Large intestine (tissue), 3 donors: Measurements from ENCODE around the gene IGFBP6. TPM values are rescaled to one million over a fixed set of nuclear protein-coding genes. Genes with fewer than 3 reads are reported as not detected.
A peak's percentile ranks its signal among the peaks of the same experiment; 100 is the strongest.

Experiments
- DNase-seq, 2 donors: peaks; one replicate each; pipeline versions ENCODE4 v3.0.0 to v3.0.0-alpha.2; 2013
- H3K27ac ChIP-seq: one replicate; pipeline ENCODE4 v1.5.1; 2013; ENCODE audit warnings: low read length
- H3K27me3 ChIP-seq: 2 replicates; pipeline ENCODE4 v1.6.1; 2013; ENCODE audit warnings: low read length; ENCODE audit not compliant: control insufficient read depth, insufficient read depth
- H3K36me3 ChIP-seq: 2 replicates; pipeline ENCODE4 v1.6.1; 2013; ENCODE audit warnings: low read length; ENCODE audit not compliant: control insufficient read depth, insufficient read depth
- H3K4me1 ChIP-seq: one replicate; pipeline ENCODE4 v1.6.1; 2013; ENCODE audit warnings: low read length; ENCODE audit not compliant: control insufficient read depth, insufficient read depth
- H3K4me3 ChIP-seq: one replicate; pipeline ENCODE4 v1.5.1; 2013; ENCODE audit warnings: low read length
- H3K9me3 ChIP-seq: one replicate; pipeline ENCODE4 v1.6.1; 2013; ENCODE audit warnings: mild to moderate bottlenecking, low read depth, low read length, moderate library complexity; ENCODE audit not compliant: control insufficient read depth
- WGBS: methylation state at CpG from one replicate; pipeline ENCODE4 v1.1.5; 2013; ENCODE audit warnings: low lambda C conversion rate; ENCODE audit not compliant: insufficient coverage; 5-methylcytosine and 5-hydroxymethylcytosine counted together
- polyA plus RNA-seq: library from polyadenylated mRNA; unstranded; fragments of 120-200 nt; gene quantifications from one replicate; pipeline ENCODE4 v1.2.1, GENCODE V29; 2013

The IGFBP6 gene
- polyA plus RNA-seq, 1 donor = 19.7 TPM

DNA sequence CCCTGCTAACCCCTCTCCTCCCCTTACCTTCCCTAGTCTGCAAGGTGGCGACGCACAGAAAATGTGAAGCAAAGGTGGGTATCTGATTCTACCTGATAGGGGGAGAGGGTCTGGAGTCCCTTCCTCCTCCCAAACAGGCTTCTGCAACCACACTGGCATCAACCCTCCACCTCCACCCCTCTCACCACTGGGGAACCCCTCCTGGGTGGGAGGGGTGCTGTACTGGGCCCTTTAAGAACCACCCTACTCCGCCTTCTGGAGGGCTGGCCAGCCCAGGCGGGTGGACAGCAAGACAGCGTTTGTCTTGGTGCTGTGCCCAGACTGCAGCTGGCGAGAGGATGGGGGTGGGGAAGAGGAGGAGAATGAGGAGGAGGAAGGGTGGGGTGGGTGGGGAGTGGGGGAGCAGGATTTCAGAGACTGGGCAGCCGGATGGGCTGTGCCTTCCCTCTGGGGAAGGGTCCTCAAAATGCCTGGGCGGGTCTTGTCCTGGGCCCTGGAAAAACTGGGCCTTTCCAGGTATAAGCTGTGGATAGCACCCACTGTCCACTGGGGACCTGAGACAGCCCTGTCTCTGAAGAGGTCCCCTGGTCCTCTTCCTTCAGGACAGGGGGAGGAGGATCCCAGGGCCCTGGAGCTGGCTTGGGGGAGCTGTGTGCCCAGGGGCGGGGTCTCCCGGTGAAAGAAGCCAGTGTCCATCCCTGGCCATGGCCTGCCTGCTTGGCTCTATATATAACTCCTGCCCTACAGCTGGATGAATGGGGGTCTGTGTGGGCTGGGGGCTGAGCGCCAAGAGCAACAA lies 44.8 kb upstream of the IGFBP6 start:
- WGBS = no CpG with 5 or more reads among the region's 11 CpGs
- peak; percentile 57 to 59 for DNase-seq
- Histone ChIP-seq H3K27ac (peak overlapping the region; percentile 94), H3K4me1 (peaks cover 65% of the 10 kb centered on the region), H3K9me3 (no peaks in the 10 kb centered on the region), H3K36me3 (peaks cover 15% of the 10 kb centered on the region), H3K27me3 (no peaks in the 10 kb centered on the region), H3K4me3 (no peak overlapping the region)

DNA sequence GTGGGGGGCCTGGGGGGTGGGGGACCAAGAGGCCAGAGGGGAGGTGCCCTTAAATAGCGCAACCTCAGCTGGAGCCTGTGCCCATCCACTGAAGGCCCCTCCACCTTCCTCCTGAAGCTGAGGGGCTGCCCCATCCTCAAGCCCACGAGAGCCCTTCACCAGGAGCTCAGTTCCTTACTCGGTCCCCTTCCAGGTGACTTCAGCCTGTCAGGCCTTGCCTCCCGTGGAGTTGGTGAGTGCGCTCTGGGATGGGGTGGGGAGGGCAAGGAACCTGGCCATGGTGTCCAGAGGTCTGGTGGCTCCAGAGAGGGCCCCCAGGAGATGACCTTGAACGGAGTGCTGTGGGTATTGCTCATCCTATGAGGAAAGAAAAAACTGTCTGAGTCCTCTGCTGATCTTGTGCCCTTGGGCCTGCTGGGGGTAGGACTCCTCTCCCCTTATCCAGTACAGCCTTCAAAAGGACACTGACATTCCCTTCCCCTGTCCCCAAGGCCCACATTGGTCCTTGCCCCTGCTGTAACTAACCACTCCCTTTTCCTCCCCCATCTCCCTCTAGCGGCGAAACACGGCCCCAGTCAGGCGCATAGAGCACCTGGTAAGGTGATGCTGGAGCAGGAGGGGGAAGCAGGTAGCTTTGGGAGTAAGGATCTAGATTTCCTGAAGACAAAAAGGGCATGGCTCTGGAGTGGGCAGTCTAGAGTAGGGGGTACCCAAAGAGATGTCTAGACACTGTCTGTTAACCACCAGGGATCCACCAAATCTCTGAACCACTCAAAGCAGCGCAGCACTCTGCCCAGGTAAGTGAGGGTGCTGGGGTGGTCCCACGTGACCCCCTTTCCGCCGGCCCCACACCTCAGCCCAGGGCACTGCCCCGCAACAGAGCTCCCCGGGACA lies 44.0 kb upstream of the IGFBP6 start:
- Histone ChIP-seq H3K9me3 (no peaks in the 10 kb centered on the region), H3K27ac (peak overlapping the region; percentile 94), H3K4me3 (peak overlapping the region; percentile 69), H3K27me3 (no peaks in the 10 kb centered on the region), H3K36me3 (peaks cover 22% of the 10 kb centered on the region), H3K4me1 (peaks cover 57% of the 10 kb centered on the region)
- DNase-seq = peak; percentile 90 to 93
- no CpG with 5 or more reads among the region's 16 CpGs for WGBS

DNA sequence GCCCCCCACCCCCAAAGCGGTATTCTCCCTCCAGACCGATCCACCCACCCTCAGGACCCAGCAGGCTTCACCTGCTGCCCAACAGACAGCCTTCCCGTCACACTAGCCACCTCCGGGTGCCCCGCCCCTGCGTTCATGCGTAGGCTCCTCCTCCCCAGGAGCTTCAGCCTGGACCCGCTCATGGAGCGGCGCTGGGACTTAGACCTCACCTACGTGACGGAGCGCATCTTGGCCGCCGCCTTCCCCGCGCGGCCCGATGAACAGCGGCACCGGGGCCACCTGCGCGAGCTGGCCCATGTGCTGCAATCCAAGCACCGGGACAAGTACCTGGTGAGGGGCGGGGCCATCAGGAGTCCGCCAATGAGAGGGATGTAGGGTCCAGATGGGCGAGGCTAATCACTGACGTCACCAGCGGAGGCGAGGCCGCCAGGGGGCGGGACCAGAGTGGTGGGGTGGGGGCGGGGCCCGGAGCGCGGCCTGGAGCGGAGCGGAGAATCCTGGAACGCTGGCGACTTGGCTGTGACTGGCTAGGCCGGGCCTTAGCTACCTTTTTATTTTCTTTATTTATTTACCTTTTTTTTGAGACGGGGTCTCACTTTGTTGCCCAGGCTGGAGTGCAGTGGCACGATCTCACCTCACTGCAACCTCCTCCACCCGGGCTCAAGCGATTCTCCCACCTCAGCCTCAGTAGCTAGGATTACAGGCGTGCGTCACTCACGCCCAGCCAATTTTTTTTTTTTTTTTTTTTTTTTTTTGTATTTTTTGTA lies 43.2 kb upstream of the IGFBP6 start:
- H3K4me3 ChIP-seq = peak overlapping the region; percentile 69
- DNase-seq = peak; percentile 96 to 98
- peaks cover 49% of the 10 kb centered on the region for H3K4me1 ChIP-seq
- no peaks in the 10 kb centered on the region for H3K27me3 ChIP-seq
- no peaks in the 10 kb centered on the region for H3K9me3 ChIP-seq
- WGBS = 0% methylated on average over 1 of the region's 48 CpGs
- H3K27ac ChIP-seq = peak overlapping the region; percentile 94
- H3K36me3 ChIP-seq = peaks cover 23% of the 10 kb centered on the region

DNA sequence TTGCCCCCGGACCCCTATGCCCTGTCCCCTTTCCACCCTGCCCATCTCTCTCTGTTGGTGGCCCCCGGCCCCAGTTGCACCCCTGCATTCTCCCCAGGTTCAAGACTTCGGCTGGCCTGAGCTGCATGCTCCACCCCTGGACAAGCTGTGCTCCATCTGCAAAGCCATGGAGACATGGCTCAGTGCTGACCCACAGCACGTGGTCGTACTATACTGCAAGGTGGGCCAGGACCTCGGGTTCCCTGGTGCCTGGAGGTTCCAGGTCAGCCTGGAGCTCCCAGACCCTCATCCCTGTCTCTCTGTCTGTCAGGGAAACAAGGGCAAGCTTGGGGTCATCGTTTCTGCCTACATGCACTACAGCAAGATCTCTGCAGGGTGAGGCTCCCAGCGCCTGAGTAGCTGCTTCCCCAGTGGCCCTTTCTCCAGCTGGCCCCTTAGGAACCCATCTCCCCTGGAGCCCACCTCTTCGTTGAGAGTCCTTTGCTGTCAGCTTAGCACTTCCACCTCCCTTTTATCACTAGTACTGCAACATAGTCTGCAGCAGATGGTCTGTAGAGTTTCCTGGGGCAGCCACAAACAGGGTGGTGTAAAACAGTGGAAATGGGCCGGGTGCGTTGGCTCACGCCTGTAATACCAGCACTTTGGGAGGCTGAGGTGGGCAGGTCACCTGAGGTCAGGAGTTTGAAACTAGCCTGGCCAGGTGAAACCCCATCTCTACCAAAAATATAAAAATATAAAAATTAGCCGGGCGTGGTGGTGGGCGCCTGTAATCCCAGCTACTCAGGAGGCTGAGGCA lies 41.8 kb upstream of the IGFBP6 start:
- Histone ChIP-seq H3K27ac (no peak overlapping the region), H3K27me3 (no peaks in the 10 kb centered on the region), H3K4me3 (no peak overlapping the region), H3K36me3 (peaks cover 31% of the 10 kb centered on the region), H3K4me1 (peaks cover 35% of the 10 kb centered on the region), H3K9me3 (no peaks in the 10 kb centered on the region)
- no peak for DNase-seq
- WGBS = no CpG with 5 or more reads among the region's 15 CpGs

DNA sequence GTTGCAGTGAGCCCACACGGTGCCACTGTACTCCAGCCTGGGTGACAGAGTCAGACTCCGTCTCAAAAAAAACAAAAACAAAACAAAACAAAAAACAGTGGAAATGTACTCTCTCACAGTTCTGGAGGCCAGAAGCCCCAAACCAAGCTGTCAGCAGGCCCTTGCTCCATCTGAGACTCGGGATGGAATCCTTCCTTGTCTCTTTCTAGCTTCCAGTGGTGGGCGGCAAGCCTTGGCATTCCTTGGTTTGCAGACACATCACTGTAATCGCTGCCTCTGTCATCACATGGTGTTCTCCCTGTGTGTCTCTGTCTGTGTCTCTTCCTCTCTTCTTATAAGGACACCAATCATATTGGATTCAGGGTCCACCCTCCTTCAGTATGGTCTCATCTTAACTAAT lies 41.2 kb upstream of the IGFBP6 start:
- no peak overlapping the region for H3K27ac ChIP-seq
- peaks cover 34% of the 10 kb centered on the region for H3K4me1 ChIP-seq

DNA sequence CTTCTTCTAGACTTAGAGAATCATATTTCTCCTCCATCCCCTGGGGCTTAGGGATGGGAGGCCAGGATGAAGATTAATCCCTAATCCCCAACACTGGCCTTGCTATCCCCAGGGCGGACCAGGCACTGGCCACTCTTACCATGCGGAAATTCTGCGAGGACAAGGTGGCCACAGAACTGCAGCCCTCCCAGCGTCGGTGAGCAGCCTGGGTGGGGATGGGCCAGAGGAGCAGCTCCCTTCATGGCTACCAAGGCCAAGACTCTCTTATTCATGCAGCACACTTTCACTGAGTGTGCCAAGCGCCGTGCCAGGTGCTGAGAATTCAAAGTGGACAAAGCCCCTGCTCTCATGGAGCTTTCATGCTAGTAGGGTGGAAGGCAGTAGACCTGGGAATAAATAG lies 40.6 kb upstream of the IGFBP6 start:
- Histone ChIP-seq H3K9me3 (no peaks in the 10 kb centered on the region), H3K4me3 (no peak overlapping the region), H3K4me1 (peaks cover 34% of the 10 kb centered on the region), H3K27me3 (no peaks in the 10 kb centered on the region), H3K36me3 (peaks cover 36% of the 10 kb centered on the region), H3K27ac (no peak overlapping the region)
- WGBS = no CpG with 5 or more reads among the region's 7 CpGs
- DNase-seq = no peak

More for the DNA sequence above, 41.2 kb upstream of the IGFBP6 start:
- DNase-seq = no peak
- WGBS = 83% methylated on average over 1 of the region's 5 CpGs
- H3K9me3 ChIP-seq = no peaks in the 10 kb centered on the region
- H3K4me3 ChIP-seq = no peak overlapping the region
- H3K27me3 ChIP-seq = no peaks in the 10 kb centered on the region
- H3K36me3 ChIP-seq = peaks cover 36% of the 10 kb centered on the region

DNA sequence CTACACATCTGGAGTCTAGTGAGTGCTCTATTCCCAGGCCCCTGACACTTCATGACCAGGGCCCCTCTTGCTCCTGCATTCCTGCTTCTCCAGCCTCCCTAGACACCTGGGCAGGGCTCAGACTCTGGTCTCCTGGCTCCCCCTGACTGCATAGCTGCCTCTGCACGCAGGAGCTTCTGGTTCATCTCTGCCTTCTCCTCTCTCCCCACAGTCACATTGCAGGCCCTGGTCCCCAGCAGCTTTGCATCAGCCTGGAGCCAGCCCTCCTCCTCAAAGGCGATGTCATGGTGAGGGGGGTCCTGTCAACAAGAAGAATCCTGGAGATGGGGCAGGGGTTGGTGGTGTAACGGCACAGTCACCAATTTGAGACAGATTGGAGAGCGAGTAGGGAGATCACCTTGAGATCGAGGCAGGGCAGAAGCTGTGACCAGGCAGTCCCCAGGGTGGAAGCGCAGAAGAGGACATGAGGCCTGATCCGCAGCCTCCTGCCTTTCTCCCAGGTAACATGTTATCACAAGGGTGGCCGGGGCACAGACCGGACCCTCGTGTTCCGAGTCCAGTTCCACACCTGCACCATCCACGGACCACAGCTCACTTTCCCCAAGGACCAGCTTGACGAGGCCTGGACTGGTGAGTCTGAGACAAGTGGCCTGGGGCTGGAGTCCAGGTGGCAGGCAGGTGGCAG lies 39.5 kb upstream of the IGFBP6 start:
- DNase-seq = no peak
- H3K27ac ChIP-seq = no peak overlapping the region

DNA sequence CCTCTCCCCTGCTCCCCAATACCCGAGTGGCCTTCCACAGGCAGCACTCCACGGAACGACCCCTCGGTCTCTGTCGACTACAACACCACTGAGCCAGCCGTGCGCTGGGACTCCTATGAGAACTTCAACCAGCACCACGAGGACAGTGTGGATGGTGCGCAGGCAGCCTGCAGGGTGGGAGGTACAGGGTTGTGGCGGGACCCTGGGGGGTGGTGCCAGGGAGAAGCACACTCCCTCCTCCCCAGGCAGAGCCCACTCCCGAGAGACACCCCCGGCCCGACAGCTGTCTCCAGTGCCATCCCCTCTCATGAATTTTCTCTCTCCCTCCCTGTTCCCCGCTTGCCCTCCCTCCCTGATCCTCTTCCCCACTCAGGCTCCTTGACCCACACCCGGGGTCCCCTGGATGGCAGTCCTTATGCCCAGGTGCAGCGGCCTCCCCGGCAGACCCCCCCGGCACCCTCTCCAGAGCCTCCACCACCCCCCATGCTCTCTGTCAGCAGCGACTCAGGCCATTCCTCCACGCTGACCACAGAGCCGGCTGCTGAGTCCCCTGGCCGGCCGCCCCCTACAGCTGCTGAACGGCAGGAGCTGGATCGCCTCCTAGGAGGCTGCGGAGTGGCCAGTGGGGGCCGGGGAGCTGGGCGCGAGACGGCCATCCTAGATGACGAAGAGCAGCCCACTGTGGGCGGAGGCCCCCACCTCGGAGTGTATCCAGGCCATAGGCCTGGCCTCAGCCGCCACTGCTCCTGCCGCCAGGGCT lies 38.6 kb upstream of the IGFBP6 start:
- no peak overlapping the region for H3K4me3 ChIP-seq
- DNase-seq = no peak
- WGBS = no CpG with 5 or more reads among the region's 35 CpGs
- H3K27ac ChIP-seq = no peak overlapping the region
- H3K9me3 ChIP-seq = no peaks in the 10 kb centered on the region
- H3K4me1 ChIP-seq = peaks cover 19% of the 10 kb centered on the region
- no peaks in the 10 kb centered on the region for H3K27me3 ChIP-seq
- H3K36me3 ChIP-seq = peaks cover 49% of the 10 kb centered on the region

More for the DNA sequence above, 39.5 kb upstream of the IGFBP6 start:
- peaks cover 41% of the 10 kb centered on the region for H3K36me3 ChIP-seq
- H3K4me3 ChIP-seq = no peak overlapping the region
- peaks cover 28% of the 10 kb centered on the region for H3K4me1 ChIP-seq
- no peaks in the 10 kb centered on the region for H3K27me3 ChIP-seq
- WGBS = no CpG with 5 or more reads among the region's 13 CpGs
- H3K9me3 ChIP-seq = no peaks in the 10 kb centered on the region
